GM12874 (cell line): ENCODE results near the gene ABCC10.

Source experiments
- TF ChIP-seq, protein P1 (sequence below): IDR thresholded peaks from 2 replicates; pipeline ENCODE4 v1.5.1; 2011; ENCODE audit warnings: low read depth, mild to moderate bottlenecking, control low read depth, low read length, moderate library complexity; ENCODE audit not compliant: insufficient read depth

Gene ABCC10

DNA sequence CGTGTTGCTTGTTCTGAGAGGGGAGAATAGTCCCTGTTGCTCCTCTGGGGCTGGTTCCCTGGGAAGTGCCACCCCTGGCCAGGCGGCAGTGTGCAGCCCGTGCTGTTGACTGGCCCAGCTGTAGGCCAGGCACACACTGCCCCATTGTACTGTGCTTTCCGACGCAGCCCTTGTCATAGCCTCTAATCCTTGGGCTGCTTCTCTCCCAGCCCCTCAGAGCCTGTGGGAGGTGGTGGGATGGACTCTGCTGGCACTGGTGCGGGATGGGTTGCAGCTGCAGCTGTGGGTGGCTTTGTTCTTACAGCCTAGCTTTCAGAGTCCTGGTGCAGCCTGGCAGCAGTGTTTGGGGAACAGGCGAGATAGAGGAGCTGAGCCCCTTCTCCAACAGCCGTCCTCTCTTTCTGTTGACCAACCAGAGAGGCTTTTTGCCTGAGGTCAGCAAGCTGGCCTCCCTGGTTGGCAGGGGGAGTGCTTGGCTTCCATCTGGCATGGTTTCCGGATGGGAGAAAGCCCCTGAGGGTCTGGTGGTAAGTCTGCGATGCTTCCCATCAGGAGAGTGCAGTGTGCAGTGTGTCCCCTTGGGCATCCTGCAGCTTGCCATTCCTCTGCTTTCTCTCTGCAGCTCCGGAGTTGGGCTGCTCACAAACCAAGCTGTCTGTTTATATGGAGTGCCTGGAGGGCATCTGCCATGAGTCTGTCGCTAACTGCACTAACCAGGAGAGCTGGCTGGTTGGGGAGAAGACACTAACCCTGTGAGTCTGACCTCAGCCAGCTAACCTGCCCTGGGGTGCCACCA lies 62.1 kb downstream of the ABCC10 start:
- TF ChIP-seq, protein P1, sequence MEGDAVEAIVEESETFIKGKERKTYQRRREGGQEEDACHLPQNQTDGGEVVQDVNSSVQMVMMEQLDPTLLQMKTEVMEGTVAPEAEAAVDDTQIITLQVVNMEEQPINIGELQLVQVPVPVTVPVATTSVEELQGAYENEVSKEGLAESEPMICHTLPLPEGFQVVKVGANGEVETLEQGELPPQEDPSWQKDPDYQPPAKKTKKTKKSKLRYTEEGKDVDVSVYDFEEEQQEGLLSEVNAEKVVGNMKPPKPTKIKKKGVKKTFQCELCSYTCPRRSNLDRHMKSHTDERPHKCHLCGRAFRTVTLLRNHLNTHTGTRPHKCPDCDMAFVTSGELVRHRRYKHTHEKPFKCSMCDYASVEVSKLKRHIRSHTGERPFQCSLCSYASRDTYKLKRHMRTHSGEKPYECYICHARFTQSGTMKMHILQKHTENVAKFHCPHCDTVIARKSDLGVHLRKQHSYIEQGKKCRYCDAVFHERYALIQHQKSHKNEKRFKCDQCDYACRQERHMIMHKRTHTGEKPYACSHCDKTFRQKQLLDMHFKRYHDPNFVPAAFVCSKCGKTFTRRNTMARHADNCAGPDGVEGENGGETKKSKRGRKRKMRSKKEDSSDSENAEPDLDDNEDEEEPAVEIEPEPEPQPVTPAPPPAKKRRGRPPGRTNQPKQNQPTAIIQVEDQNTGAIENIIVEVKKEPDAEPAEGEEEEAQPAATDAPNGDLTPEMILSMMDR: no peak

DNA sequence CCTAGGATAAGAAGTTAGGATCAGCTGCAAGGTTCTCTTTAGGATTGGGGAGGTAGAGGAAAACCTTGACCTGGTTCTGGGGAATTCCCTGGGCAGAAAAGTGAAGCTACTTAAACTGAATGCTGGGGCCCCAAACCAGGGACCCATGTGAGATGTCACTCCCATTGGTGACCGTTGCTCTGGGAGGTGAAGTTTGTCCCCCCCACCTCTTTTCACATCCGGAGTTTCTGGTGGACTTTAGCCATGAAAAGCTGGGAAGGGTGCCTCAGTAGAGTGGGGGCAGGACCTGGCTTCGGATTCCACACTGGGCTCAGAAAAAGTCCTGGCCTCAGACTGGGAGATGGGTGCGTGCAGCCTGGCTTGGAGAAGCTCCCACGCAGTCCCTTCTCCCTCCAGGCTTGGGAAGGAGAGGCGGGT lies 63.2 kb downstream of the ABCC10 start:
- TF ChIP-seq, protein P1: no peak

DNA sequence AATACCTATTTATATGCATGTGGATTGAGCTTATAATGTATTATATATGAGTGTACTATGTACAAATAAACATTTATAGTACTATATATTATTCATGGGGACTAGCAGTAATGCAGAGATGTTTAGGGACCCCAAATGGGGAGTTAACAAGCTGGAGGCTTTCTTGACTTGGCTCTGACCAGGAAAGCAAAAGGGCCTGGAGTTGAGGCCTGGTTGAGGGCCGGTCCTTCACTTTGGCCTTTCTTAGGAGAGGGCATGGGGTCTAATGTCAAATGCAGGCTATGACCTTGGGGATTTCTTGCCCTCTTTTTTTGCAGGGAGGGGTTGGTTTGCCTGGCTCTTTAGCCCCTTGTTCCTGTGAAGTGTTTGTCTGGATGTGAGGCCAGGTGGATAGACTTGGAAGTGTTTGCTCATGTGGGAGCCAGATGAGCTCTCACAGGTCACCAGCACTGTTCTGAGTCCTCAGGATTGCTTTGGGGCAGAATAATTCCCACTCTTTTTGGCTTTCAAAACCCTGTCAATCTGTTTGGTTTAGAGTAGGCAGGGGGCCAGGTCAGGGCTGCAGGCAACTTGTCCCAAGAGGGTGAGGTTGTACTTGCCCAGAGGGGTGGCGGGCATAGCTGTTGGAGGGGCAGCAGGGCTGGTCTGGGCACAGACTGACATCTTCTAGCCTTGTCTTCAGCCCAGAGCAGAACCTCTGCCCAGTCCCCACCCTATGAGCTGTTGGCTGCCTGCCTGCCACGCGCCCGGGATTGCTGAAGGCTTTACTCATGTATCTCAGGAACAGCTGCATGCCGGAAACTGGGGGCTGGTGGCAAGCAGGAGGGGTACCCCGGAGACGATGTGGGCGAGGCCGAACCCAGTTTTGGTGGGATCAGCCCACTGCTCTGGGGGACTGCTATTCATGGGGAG lies 64.7 kb downstream of the ABCC10 start:
- TF ChIP-seq, protein P1: no peak

DNA sequence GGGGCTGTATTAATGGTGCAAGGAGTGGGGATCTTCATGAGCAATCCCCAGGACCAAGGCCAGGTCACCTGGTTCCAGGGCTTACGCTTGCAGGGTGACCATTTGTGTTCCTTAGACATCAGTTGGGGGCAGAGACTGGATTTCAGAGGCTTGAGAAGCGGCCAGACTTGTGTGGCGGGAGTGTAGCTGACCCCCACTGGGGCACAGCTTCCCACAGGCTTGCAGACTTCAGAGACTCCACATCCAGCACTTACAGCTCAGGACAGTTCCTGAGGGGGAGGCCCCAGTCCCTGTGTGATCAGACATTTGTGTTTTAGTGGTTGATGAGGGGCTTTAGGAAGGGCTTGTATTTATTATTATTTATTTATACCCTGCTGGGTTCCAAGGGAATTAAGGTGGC lies 65.3 kb downstream of the ABCC10 start:
- TF ChIP-seq, protein P1: no peak

DNA sequence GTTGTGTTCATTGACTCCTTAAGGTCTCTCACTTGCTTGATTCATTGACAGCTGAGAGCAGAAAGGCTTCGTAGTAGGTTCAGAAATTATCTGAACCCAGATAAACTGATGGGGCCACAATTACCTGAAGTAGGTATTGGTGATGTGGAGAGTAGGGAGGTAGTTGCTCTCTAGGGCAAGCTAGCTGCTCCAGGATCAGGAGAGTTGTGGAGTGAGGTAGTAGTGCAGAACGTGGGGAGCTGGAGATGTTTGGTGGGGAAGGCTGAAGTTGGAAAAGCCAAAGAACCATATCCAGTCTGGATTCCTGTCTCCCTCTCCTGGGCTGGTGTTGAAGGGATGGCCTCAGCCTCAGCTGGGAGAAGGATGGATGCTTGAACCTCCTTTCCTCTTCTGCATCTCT lies 65.9 kb downstream of the ABCC10 start:
- TF ChIP-seq, protein P1: no peak

DNA sequence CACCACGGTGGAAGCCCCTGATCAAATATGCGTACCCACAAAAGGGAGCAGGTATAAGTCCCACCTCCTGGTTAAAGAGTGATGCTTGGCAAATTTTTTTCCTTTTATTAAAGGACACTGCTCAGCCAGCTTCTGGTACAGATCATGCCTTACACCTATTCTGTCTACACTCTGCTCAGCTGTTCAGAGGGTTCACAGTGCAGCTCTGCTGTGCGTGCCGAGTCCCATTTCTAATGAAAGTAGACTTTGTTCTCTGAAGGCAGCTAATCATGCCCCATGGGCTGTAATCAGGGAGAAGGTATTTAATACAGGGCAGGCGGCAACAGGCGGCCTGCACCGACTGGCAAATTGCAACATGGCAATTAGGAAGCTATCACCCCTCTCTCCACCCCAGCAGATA lies 66.5 kb downstream of the ABCC10 start:
- TF ChIP-seq, protein P1: no peak

DNA sequence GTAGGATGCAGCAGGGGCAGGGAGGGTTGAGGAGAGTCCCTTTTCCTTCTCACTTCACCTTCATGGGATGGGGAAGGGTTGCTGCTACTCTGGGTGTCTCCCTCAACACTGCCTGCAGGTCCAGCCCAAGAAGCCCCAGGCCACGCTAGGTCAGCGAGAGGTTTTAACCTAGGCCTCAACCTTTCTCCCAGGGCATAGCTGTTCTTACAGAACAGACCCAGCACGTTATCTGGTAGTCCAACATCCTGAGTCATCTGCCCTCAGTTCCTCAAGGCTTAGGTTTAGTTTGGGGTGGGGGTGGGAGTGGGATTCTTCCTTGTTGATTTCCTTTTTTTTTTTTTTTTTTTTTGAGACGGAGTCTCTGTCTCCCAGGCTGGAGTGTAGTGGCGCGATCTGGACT lies 67.0 kb downstream of the ABCC10 start:
- TF ChIP-seq, protein P1: no peak
